Endothelial cell of umbilical vein (primary cell): Measurements from ENCODE around the gene CPD.

Experiments used
- CTCF ChIP-seq, 2 donors: IDR thresholded peaks; 1 replicate in 1 of 2; 2 replicates in 1 of 2; pipeline ENCODE4 v1.5.1; 2011; ENCODE audit warnings: low read length in 2 of 2, mild to moderate bottlenecking in 2 of 2, moderate library complexity in 2 of 2, control low read depth in 1 of 2, inconsistent platforms in 1 of 2, low read depth in 1 of 2; ENCODE audit not compliant: insufficient read depth in 1 of 2; ENCODE audit errors: extremely low read depth in 1 of 2
- POLR2A ChIP-seq: IDR thresholded peaks from 2 replicates; pipeline ENCODE4 v1.6.1; 2012; ENCODE audit warnings: low read depth, mild to moderate bottlenecking, control low read depth, low read length
- POLR2AphosphoS5 ChIP-seq: IDR thresholded peaks from 2 replicates; pipeline ENCODE4 v1.6.1; 2012; ENCODE audit warnings: low read depth, mild to moderate bottlenecking, control low read depth, low read length, moderate library complexity; ENCODE audit not compliant: insufficient read depth

- TF ChIP-seq CTCF (IDR thresholded peaks at IDR 0.05; ENCODE audit: extremely low read depth in 1 of 2, insufficient read depth in 1 of 2, low read depth in 1 of 2, low read length in 2 of 2) (no peak), POLR2AphosphoS5 (no peak), POLR2A (no peak)
Observed at GRCh38 chr17:30334421-30334820, 44.3 kb upstream of the CPD start.
